ENCODE measurements around the gene CST4. TPM values are rescaled to one million over a fixed set of nuclear protein-coding genes. Genes with fewer than 3 reads are reported as not detected.
"Not testable (repeated sequence)": the region's sequence is repeated elsewhere in the genome, so short reads cannot be mapped to it uniquely, and the experiment has no call there.

CST4 gene
- total RNA-seq, 2 donors from 2014 or later: 2.0 to 2.3 TPM

DNA sequence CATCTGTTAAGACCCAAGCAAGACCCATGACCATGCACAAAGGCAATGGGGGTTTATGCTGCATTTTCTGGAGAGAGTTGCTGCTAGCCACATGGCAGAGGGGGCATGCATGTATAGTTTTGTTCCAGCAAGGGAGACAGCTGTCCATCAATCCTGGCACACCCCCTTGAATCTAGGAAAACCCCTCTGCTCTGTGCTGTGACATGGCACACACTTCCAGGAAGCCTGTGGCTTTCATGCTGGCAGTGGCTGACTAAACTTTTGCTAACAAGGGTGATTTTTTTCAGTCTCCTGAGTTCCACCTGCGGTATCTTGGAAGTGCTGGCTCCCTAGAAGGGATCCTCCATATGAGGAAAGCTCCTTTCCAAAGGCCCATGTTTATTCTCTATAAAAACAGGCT lies 9.1 kb upstream of the CST4 start:
- no peaks in the 10 kb centered on the region for H3K36me3 Mint-ChIP-seq (ENCODE audit: low read depth)
- H3K27me3 Mint-ChIP-seq (ENCODE audit: insufficient read depth): peaks cover 2% of the 10 kb centered on the region
- Histone ChIP-seq H3K27me3 (ENCODE audit: control insufficient read depth, insufficient read depth, low read length, poor library complexity, severe bottlenecking) (no peaks in the 10 kb centered on the region), H3K4me1 (ENCODE audit: control insufficient read depth, insufficient read depth, low read length) (peaks cover 18% of the 10 kb centered on the region), H3K9me3 (ENCODE audit: control insufficient read depth, low read length) (no peaks in the 10 kb centered on the region), H3K36me3 (ENCODE audit: control insufficient read depth, insufficient read depth, low read length) (no peaks in the 10 kb centered on the region), H3K4me3 (ENCODE audit: low read length) (no peak overlapping the region), H3K27ac (ENCODE audit: low read depth, low read length) (no peak overlapping the region), H3K9ac (ENCODE audit: extremely low read depth, low read length, poor library complexity, severe bottlenecking) (no peak overlapping the region)
- H3K27ac Mint-ChIP-seq: no peak overlapping the region
- DNase-seq: no peak
- TF ChIP-seq, protein P1, sequence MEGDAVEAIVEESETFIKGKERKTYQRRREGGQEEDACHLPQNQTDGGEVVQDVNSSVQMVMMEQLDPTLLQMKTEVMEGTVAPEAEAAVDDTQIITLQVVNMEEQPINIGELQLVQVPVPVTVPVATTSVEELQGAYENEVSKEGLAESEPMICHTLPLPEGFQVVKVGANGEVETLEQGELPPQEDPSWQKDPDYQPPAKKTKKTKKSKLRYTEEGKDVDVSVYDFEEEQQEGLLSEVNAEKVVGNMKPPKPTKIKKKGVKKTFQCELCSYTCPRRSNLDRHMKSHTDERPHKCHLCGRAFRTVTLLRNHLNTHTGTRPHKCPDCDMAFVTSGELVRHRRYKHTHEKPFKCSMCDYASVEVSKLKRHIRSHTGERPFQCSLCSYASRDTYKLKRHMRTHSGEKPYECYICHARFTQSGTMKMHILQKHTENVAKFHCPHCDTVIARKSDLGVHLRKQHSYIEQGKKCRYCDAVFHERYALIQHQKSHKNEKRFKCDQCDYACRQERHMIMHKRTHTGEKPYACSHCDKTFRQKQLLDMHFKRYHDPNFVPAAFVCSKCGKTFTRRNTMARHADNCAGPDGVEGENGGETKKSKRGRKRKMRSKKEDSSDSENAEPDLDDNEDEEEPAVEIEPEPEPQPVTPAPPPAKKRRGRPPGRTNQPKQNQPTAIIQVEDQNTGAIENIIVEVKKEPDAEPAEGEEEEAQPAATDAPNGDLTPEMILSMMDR (conservative IDR thresholded peaks at IDR 0.05): no peak
- H3K4me3 Mint-ChIP-seq: no peak overlapping the region
- H3K9me3 Mint-ChIP-seq: no peaks in the 10 kb centered on the region
- WGBS, 2 experiments (ENCODE audit: insufficient coverage in 1 of 2, insufficient read length in 1 of 2): 95 to 100% methylated on average over 1 of the region's 1 CpG
- H3K4me1 Mint-ChIP-seq: peaks cover 76% of the 10 kb centered on the region

DNA sequence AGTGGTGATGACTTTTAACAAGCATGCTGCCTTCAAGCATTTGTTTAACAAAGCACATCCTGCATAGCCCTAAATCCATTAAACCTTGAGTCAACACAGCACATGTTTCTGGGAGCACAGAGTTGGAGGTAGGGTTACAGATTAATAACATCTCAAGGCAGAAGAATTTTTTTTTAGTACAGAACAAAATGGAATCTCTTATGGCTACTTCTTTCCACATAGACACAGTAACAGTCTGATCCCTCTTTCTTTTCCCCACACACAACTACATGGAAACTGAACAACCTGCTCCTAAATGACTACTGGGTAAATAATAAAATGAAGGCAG lies 6.2 kb upstream of the CST4 start:
- not testable (repeated sequence) for H3K9me3 Mint-ChIP-seq; H3K9ac ChIP-seq (ENCODE audit: extremely low read depth, low read length, poor library complexity, severe bottlenecking); H3K4me3 ChIP-seq (ENCODE audit: low read length); H3K36me3 ChIP-seq (ENCODE audit: control insufficient read depth, insufficient read depth, low read length); H3K27me3 ChIP-seq (ENCODE audit: control insufficient read depth, insufficient read depth, low read length, poor library complexity, severe bottlenecking); H3K9me3 ChIP-seq (ENCODE audit: control insufficient read depth, low read length); H3K36me3 Mint-ChIP-seq (ENCODE audit: low read depth); H3K27ac ChIP-seq (ENCODE audit: low read depth, low read length); H3K27me3 Mint-ChIP-seq (ENCODE audit: insufficient read depth); DNase-seq
- peak overlapping the region; percentile 1 for H3K4me3 Mint-ChIP-seq
- H3K4me1 Mint-ChIP-seq: peaks cover 80% of the 10 kb centered on the region
- peak overlapping the region; percentile 55 for H3K27ac Mint-ChIP-seq
- H3K4me1 ChIP-seq (ENCODE audit: control insufficient read depth, insufficient read depth, low read length): peaks cover 19% of the 10 kb centered on the region

DNA sequence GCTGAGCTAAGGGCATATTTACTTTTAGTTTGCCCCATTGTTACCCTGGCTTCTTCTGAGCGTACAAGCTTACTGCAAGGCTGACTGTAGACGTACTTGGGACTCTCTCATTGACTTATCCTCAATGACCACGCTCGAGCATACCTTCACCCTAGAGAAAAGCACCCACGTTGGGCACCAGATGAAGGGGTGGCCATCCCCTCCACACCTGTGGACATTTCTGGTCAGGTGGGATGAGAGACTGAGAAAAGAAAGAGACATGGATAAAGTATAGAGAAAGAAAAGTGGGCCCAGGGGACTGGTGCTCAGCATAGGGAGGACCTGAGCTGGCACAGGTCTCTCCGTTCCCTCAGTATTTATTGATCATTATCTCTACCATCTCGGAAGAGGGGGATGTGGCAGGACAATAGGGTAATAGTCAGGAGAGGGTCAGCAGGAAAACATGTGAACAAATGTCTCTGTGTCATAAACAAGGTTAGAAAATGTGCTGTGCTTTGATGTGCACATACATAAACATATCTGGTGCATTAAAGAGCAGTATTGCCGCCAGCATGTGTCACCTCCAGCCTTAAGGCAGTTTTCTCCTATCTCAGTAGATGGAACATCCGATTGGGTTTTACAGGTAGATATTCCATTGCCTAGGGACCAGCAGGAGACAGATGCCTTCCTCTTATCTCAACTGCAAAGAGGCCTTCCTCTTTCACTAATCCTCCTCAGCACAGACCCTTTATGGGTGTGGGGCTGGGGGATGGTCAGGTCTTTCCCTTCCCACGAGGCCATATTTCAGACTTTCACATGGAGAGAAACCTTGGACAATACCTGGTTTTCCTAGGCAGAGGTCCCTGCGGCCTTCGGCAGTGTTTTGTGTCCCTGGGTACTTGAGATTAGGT lies 5.6 kb upstream of the CST4 start:
- Mint-ChIP-seq H3K4me3 (peak overlapping the region; percentile 1), H3K4me1 (peaks cover 74% of the 10 kb centered on the region), H3K27ac (peak overlapping the region; percentile 55)
- DNase-seq; H3K9me3 Mint-ChIP-seq; H3K27me3 Mint-ChIP-seq (ENCODE audit: insufficient read depth); H3K9ac ChIP-seq (ENCODE audit: extremely low read depth, low read length, poor library complexity, severe bottlenecking); H3K36me3 Mint-ChIP-seq (ENCODE audit: low read depth); H3K27ac ChIP-seq (ENCODE audit: low read depth, low read length); H3K9me3 ChIP-seq (ENCODE audit: control insufficient read depth, low read length); H3K36me3 ChIP-seq (ENCODE audit: control insufficient read depth, insufficient read depth, low read length); H3K27me3 ChIP-seq (ENCODE audit: control insufficient read depth, insufficient read depth, low read length, poor library complexity, severe bottlenecking): not testable (repeated sequence)
- Histone ChIP-seq H3K4me1 (ENCODE audit: control insufficient read depth, insufficient read depth, low read length) (peaks cover 19% of the 10 kb centered on the region), H3K4me3 (ENCODE audit: low read length) (peak overlapping the region; percentile 35)
- WGBS, 2 experiments (ENCODE audit: insufficient coverage in 1 of 2, insufficient read length in 1 of 2): 78 to 86% methylated on average over 7 to 11 of the region's 12 CpGs

DNA sequence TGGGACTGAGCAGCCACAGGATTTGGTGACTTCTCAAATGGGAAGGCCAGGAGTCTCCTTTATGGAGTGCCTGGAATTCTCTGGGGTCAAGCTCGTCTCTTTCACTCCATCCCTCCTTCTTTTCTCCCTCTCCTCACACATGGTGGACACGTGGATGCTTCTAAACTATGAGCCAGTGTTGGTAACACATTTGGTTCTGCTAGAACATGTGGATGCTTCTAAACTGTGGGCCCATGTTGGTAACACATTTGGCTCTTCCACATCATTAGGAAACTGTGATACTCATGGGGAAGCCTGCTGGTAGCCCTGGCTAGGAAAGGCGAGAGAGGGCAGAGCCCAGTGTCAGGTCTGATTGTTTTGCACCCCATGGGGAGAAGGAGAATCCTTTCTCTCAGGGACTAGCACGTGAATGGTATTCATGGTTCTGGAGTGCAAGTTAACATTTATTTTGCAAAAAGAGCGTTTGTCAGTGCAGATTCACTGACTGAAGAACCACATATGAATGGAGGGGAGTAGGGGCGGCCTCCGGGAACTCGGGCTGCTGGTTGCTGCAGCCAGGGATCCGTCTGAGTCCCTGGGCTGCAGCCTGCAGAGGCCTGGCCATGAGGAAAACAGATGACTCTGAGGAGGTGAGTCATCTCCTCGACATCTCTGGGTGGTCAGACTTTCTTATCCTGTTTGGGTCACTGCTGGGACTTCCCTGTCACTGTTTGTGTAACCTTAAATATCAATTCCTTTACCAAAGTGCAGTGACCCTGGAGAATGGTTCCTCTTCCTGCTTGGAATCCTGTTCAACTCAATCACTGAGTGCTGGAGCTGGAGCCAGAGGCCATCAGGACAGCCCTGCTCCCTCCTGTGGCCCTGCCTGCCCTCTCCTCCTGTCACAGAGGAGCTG lies 4.1 kb upstream of the CST4 start:
- H3K4me1 Mint-ChIP-seq: peaks cover 60% of the 10 kb centered on the region
- H3K36me3 Mint-ChIP-seq (ENCODE audit: low read depth); H3K27me3 ChIP-seq (ENCODE audit: control insufficient read depth, insufficient read depth, low read length, poor library complexity, severe bottlenecking); H3K27me3 Mint-ChIP-seq (ENCODE audit: insufficient read depth); H3K27ac ChIP-seq (ENCODE audit: low read depth, low read length); H3K9me3 ChIP-seq (ENCODE audit: control insufficient read depth, low read length); H3K4me3 ChIP-seq (ENCODE audit: low read length); H3K9me3 Mint-ChIP-seq; H3K9ac ChIP-seq (ENCODE audit: extremely low read depth, low read length, poor library complexity, severe bottlenecking); H3K36me3 ChIP-seq (ENCODE audit: control insufficient read depth, insufficient read depth, low read length); H3K4me3 Mint-ChIP-seq: not testable (repeated sequence)
- WGBS, 2 experiments (ENCODE audit: insufficient coverage in 1 of 2, insufficient read length in 1 of 2): 56 to 67% methylated on average over 8 to 10 of the region's 10 CpGs
- H3K4me1 ChIP-seq (ENCODE audit: control insufficient read depth, insufficient read depth, low read length): peaks cover 15% of the 10 kb centered on the region
- peak; percentile 64 for DNase-seq
- peak overlapping the region; percentile 75 for H3K27ac Mint-ChIP-seq
